SK-N-SH (cell line): Measurements from ENCODE around the gene CCDC150. TPM values are rescaled to one million over a fixed set of nuclear protein-coding genes. Genes with fewer than 3 reads are reported as not detected.

ENCODE experiments used
- CTCF ChIA-PET: fragments of 300-600, 350-600 bp; formaldehyde crosslinking; extraction: SDS; loops from one replicate; lab custom pipeline; 2021; lab: Yijun Ruan, JAX
- POLR2A ChIA-PET: fragments of 350-600 bp; sonication (Branson Sonifier 250); formaldehyde crosslinking; extraction: SDS; loops from one replicate; lab custom pipeline; 2020; ENCODE audit warnings: antibody characterized with exemption, inconsistent platforms; lab: Yijun Ruan, JAX
- DNase-seq: peaks from one replicate; pipeline ENCODE4 v3.0.0; 2012
- H2AFZ ChIP-seq: fragments of 200-600 bp; sonication (generic); 2 replicates; pipeline ENCODE4 v1.8.1; 2016; ENCODE audit warnings: antibody characterized with exemption, mild to moderate bottlenecking, low read depth
- H3F3A ChIP-seq: fragments of 200-600 bp; sonication (generic); replicated peaks from 2 replicates; pipeline ENCODE3; 2016; ENCODE audit warnings: antibody characterized with exemption, mild to moderate bottlenecking; ENCODE audit not compliant: insufficient read depth
- H3K27ac ChIP-seq, 2 experiments: fragments of 200-500 bp in 1 of 2; fragments of 200-600 bp in 1 of 2; sonication (Bioruptor generic) in 1 of 2; sonication (generic), shearing (Covaris generic) in 1 of 2; 2 replicates each; pipeline versions ENCODE4 v1.5.1 to v1.6.1; 2014 to 2016; ENCODE audit warnings: low read depth in 2 of 2, inconsistent platforms in 1 of 2, low read length in 1 of 2, mild to moderate bottlenecking in 1 of 2, mixed read lengths in 1 of 2
- H3K27me3 ChIP-seq: fragments of 200-600 bp; sonication (generic), shearing (Covaris generic); 2 replicates; pipeline ENCODE4 v1.6.1; 2016; ENCODE audit warnings: mixed run types; ENCODE audit not compliant: insufficient read depth
- H3K36me3 ChIP-seq, 2 experiments: fragments of 200-500 bp in 1 of 2; fragments of 200-600 bp in 1 of 2; sonication (Bioruptor generic) in 1 of 2; sonication (generic) in 1 of 2; replicated peaks in 1 of 2; 2 replicates each; pipeline versions ENCODE3 to v1.5.1; 2014 to 2016; ENCODE audit warnings: low read length in 1 of 2, mild to moderate bottlenecking in 1 of 2; ENCODE audit not compliant: insufficient read depth in 2 of 2, control insufficient read depth in 1 of 2
- H3K4me1 ChIP-seq, 2 experiments: fragments of 200-500 bp in 1 of 2; fragments of 200-600 bp in 1 of 2; sonication (Bioruptor generic) in 1 of 2; sonication (generic), shearing (Covaris generic) in 1 of 2; 2 replicates each; pipeline versions ENCODE4 v1.5.1 to v1.6.1; 2014 to 2016; ENCODE audit warnings: low read depth in 1 of 2, low read length in 1 of 2, mixed run types in 1 of 2; ENCODE audit not compliant: insufficient read depth in 2 of 2, control insufficient read depth in 1 of 2
- H3K4me2 ChIP-seq: fragments of 200-600 bp; sonication (generic), shearing (Covaris generic); 2 replicates; pipeline ENCODE4 v1.6.1; 2017; ENCODE audit warnings: mixed run types
- H3K4me3 ChIP-seq, 2 experiments: fragments of 200-500 bp in 1 of 2; fragments of 200-600 bp in 1 of 2; sonication (Bioruptor generic) in 1 of 2; sonication (generic), shearing (Covaris generic) in 1 of 2; 2 replicates each; pipeline versions ENCODE4 v1.5.1 to v1.8.1; 2014 to 2016; ENCODE audit warnings: low read depth in 2 of 2, inconsistent platforms in 1 of 2, low read length in 1 of 2, mild to moderate bottlenecking in 1 of 2, mixed read lengths in 1 of 2, moderate library complexity in 1 of 2
- H3K79me2 ChIP-seq: fragments of 200-600 bp; sonication (generic); 2 replicates; pipeline ENCODE4 v1.8.1; 2017; ENCODE audit warnings: mild to moderate bottlenecking; ENCODE audit not compliant: insufficient read depth
- H3K9ac ChIP-seq: fragments of 200-600 bp; sonication (generic); 2 replicates; pipeline ENCODE4 v1.6.1; 2017; ENCODE audit warnings: mixed run types
- H3K9me2 ChIP-seq: fragments of 200-600 bp; sonication (generic); 2 replicates; pipeline ENCODE4 v1.6.1; 2017; ENCODE audit warnings: mixed run types
- H3K9me3 ChIP-seq: fragments of 200-600 bp; sonication (generic); 2 replicates; pipeline ENCODE4 v1.6.1; 2017; ENCODE audit warnings: mixed run types, mild to moderate bottlenecking, moderate library complexity
- H4K20me1 ChIP-seq: fragments of 200-600 bp; sonication (generic); 2 replicates; pipeline ENCODE4 v1.6.1; 2017; ENCODE audit warnings: mild to moderate bottlenecking, mixed run types; ENCODE audit not compliant: insufficient read depth
- ELF1 ChIP-seq: IDR thresholded peaks from 2 replicates; pipeline ENCODE4 v1.4.0; 2012
- EZH2phosphoT487 ChIP-seq: fragments of 200-600 bp; sonication (generic); IDR thresholded peaks from 2 replicates; pipeline ENCODE4 v1.6.1; 2017; ENCODE audit warnings: low read depth, mixed run types, mild to moderate bottlenecking, antibody characterized with exemption, moderate library complexity, borderline replicate concordance
- FOSL2 ChIP-seq: IDR thresholded peaks from 2 replicates; pipeline ENCODE4 v1.4.0; 2012; ENCODE audit warnings: low read depth, mild to moderate bottlenecking, moderate library complexity, borderline replicate concordance
- FOXJ3 ChIP-seq: sonication (generic); formaldehyde crosslinking; IDR thresholded peaks from 2 replicates; pipeline ENCODE4 v1.5.1; 2020; ENCODE audit warnings: mild to moderate bottlenecking, missing genetic modification reagents
- IRF3 ChIP-seq: fragments of 150-350 bp; IDR thresholded peaks from 2 replicates; pipeline ENCODE4 v1.6.1; 2016; ENCODE audit warnings: mild to moderate bottlenecking, low read depth, low read length
- JUND ChIP-seq: IDR thresholded peaks from 2 replicates; pipeline ENCODE4 v1.4.0; 2012
- MAX ChIP-seq: IDR thresholded peaks from 2 replicates; pipeline ENCODE4 v1.4.0; 2012; ENCODE audit warnings: low read depth
- MEF2A ChIP-seq: IDR thresholded peaks from 2 replicates; pipeline ENCODE4 v1.4.0; 2012; ENCODE audit warnings: low read depth, borderline replicate concordance
- MXI1 ChIP-seq: IDR thresholded peaks from 2 replicates; pipeline ENCODE4 v1.6.1; 2012; ENCODE audit warnings: mild to moderate bottlenecking, low read depth, low read length, improper control_type of control experiment
- NFIC ChIP-seq: IDR thresholded peaks from 2 replicates; pipeline ENCODE4 v1.4.0; 2012; ENCODE audit warnings: borderline replicate concordance
- NRF1 ChIP-seq: IDR thresholded peaks from 2 replicates; pipeline ENCODE4 v1.6.1; 2012; ENCODE audit warnings: low read depth, mild to moderate bottlenecking, low read length
- PBX3 ChIP-seq: IDR thresholded peaks from 2 replicates; pipeline ENCODE4; 2012
- POLR2AphosphoS5 ChIP-seq: IDR thresholded peaks from 2 replicates; pipeline ENCODE4 v1.6.1; 2012; ENCODE audit warnings: low read depth, low read length
- RAD21 ChIP-seq: IDR thresholded peaks from 2 replicates; pipeline ENCODE4 v1.6.1; 2012; ENCODE audit warnings: mild to moderate bottlenecking, low read length
- RFX5 ChIP-seq: IDR thresholded peaks from 2 replicates; pipeline ENCODE4 v1.6.1; 2012; ENCODE audit warnings: mild to moderate bottlenecking, improper control_type of control experiment, low read length
- RXRA ChIP-seq: IDR thresholded peaks from 2 replicates; pipeline ENCODE4 v1.4.0; 2012; ENCODE audit warnings: low read depth, mild to moderate bottlenecking, borderline replicate concordance
- SIN3A ChIP-seq: IDR thresholded peaks from 2 replicates; pipeline ENCODE4 v1.6.1; 2012; ENCODE audit warnings: low read depth, mild to moderate bottlenecking, low read length, moderate library complexity, borderline replicate concordance
- SMC3 ChIP-seq: IDR thresholded peaks from 2 replicates; pipeline ENCODE4 v1.6.1; 2012; ENCODE audit warnings: low read depth, low read length, improper control_type of control experiment
- TAF1 ChIP-seq: IDR thresholded peaks from 2 replicates; pipeline ENCODE4 v1.6.1; 2012; ENCODE audit warnings: low read depth, mild to moderate bottlenecking, low read length, moderate library complexity, borderline replicate concordance
- TCF12 ChIP-seq: IDR thresholded peaks from 2 replicates; pipeline ENCODE4 v1.4.0; 2012
- TEAD4 ChIP-seq: IDR thresholded peaks from 2 replicates; pipeline ENCODE4 v1.4.0; 2012; ENCODE audit warnings: mild to moderate bottlenecking, borderline replicate concordance; ENCODE audit not compliant: insufficient read depth
- YY1 ChIP-seq: IDR thresholded peaks from 2 replicates; pipeline ENCODE4 v1.4.0; 2012; ENCODE audit warnings: low read depth, mild to moderate bottlenecking
- WGBS: methylation state at CpG from one replicate; pipeline ENCODE4 v1.1.6; 2017; ENCODE audit warnings: low lambda C conversion rate; 5-methylcytosine and 5-hydroxymethylcytosine counted together
- polyA plus RNA-seq, 3 experiments: library from polyadenylated mRNA; depleted of rRNA; stranded (reverse); fragments of >200 nt; gene quantifications; 2 replicates each; pipeline ENCODE4 v1.2.3, GENCODE V29; 2012

Gene CCDC150
- polyA plus RNA-seq, 1 of the 3 experiments (the other 2 are of a cell fraction), result 4.6 TPM

GRCh38 chr2:196712867-196713266, 73.4 kb downstream of the CCDC150 start:
- no peaks in the 10 kb centered on the region for H3K9me3 ChIP-seq
- no peaks in the 10 kb centered on the region for H3K4me1 ChIP-seq
- no peaks in the 10 kb centered on the region for H3K36me3 ChIP-seq
- ChIA-PET CTCF (no interaction called here), POLR2A (no interaction called here)
- no peak overlapping the region for H3K9ac ChIP-seq
- H3K79me2 ChIP-seq, result no peaks in the 10 kb centered on the region
- no peaks in the 10 kb centered on the region for H4K20me1 ChIP-seq
- no peak overlapping the region for H3K4me2 ChIP-seq
- no peak for TF ChIP-seq FOXJ3
- TF ChIP-seq TAF1, result no peak
- no peak for TF ChIP-seq IRF3
- TF ChIP-seq POLR2AphosphoS5, result no peak
- H3F3A ChIP-seq, result no peaks in the 10 kb centered on the region
- no peak overlapping the region for H3K4me3 ChIP-seq
- H3K27ac ChIP-seq, result no peak overlapping the region
- no peaks in the 10 kb centered on the region for H3K27me3 ChIP-seq
- no peaks in the 10 kb centered on the region for H3K9me2 ChIP-seq
- 98% methylated on average over 2 of the region's 2 CpGs for WGBS
- DNase-seq, result no peak
- H2AFZ ChIP-seq, result no peak overlapping the region

- POLR2A ChIA-PET, result interaction anchor here (1.1 kb wide), 1 partner anchor 17 kb away, joined by 3 read pairs; no protein-coding TSS in a partner anchor
Measured at GRCh38 chr2:196718419-196719109, 79.0 kb downstream of the CCDC150 start.

More at GRCh38 chr2:196718419-196719109, 79.0 kb downstream of the CCDC150 start:
- CTCF ChIA-PET, result interaction anchor here (0.9 to 2.7 kb wide), 6 partner anchors 8 to 32 kb away, joined by 3 to 12 read pairs (median 5); no protein-coding TSS in a partner anchor
- WGBS, result 83% methylated on average over 6 of the region's 6 CpGs
- Histone ChIP-seq H3K27me3 (no peaks in the 10 kb centered on the region), H3K36me3 (peaks cover 3 to 10% of the 10 kb centered on the region in 2 experiments), H3K9me2 (no peaks in the 10 kb centered on the region), H3K9ac (peak overlapping the region; percentile 17; the same call in 1 of the 2 replicates), H3K79me2 (no peaks in the 10 kb centered on the region), H3K4me1 (no peaks in the 10 kb centered on the region; a peak in 2 of 4 replicates), H3K4me2 (peak overlapping the region; percentile 56), H3K9me3 (no peaks in the 10 kb centered on the region), H3F3A (peaks cover 4% of the 10 kb centered on the region), H4K20me1 (no peaks in the 10 kb centered on the region), H2AFZ (peak overlapping the region; percentile 49), H3K4me3 (no peak overlapping the region), H3K27ac (peak overlapping the region; percentile 53 to 60)
- DNase-seq, result no peak
- TF ChIP-seq PBX3 (no peak), SIN3A (no peak), TEAD4 (no peak), EZH2phosphoT487 (no peak), MAX (no peak), MXI1 (no peak), YY1 (no peak), NFIC (no peak), TCF12 (no peak), POLR2AphosphoS5 (no peak), RFX5 (no peak), SMC3 (no peak), MEF2A (no peak), NRF1 (no peak), RXRA (no peak), RAD21 (no peak), FOSL2 (no peak), ELF1 (no peak), JUND (no peak)
